ENCODE results near the gene MAN2A1.
"Not testable (repeated sequence)": the region's sequence is repeated elsewhere in the genome, so short reads cannot be mapped to it uniquely, and the experiment has no call there.

GRCh38 chr5:109832207-109833188, 142.8 kb downstream of the MAN2A1 start:
- not testable (repeated sequence) for TF ChIP-seq POLR2A, CTCF (IDR thresholded peaks at IDR 0.05)
